HG02840 (cell line): ENCODE results near the gene TRPM2.
"Not testable (repeated sequence)": the region's sequence is repeated elsewhere in the genome, so short reads cannot be mapped to it uniquely, and the experiment has no call there.

Experiments used
- ATAC-seq: cut with Tn5 transposase; IDR thresholded peaks from one replicate; pipeline ENCODE4 v1.9.1; 2021; ENCODE audit warnings: mild to moderate bottlenecking, moderate library complexity, moderate number of reproducible peaks; ENCODE audit not compliant: unreplicated experiment, low FRiP score

The TRPM2 gene

DNA sequence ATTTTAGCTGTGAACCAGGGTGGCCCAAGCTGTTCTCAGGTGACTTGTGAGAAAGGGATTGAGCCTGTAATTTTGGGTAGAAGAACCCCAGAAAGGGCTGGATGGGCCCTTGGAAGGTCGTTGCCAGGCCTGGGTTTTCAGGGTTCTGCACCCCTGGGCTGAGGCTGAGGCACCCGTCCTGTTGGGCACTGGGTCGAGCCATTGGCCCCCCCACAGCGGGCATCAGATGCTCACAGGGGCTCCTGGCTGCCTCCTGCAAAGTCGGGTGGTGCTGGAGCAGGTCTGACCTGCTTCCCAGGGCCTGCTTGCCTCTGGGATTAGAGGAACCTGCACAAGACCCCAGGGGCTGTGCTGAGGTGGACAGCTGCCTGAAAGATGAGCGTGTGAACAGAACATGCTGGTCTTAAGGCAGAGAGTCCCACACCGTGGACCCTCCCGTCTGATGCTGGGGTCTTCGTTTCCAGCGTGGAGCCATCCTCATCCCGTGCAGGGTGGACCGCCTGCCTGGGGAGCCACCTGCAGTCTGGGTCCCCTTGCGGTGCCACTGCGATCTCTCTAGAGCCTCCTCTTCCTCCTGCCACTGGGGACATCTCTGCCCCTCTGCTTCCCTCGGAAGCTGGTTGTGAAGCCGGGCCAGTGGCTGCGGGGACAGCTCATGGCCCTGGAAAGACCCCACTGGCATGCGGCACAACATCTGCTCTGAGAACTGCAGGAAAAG lies 1.7 kb upstream of the TRPM2 start:
- no peak for ATAC-seq

DNA sequence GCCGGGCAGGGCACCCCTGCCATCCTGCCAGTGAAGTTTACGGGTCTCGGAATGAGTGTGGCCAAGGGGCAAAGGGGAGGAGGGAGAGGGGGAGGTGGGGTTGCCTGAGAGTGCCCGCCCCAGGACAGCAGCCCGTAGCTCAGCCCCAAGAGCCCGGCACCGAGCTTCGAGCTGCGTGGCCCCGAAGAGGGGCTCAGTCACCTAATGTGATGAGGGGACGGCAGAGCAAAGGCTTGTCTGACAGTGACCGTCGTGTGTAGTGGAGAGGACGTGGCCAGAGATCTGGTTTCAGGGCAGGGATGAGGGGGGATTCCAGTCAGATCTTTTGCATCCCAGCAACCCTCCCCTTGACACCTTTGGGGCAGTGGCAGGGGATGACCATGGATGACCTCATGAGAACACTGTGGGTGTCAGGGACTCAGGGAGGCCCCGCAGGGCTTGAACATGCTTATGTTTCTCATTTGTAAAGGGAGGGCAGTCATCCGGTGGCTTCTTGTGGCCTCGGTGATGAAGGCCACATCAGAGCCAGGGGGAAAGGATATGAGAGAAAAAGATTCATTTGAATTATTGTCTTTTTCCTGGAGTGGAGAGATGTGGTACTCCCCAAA lies 1.1 kb upstream of the TRPM2 start:
- no peak for ATAC-seq

DNA sequence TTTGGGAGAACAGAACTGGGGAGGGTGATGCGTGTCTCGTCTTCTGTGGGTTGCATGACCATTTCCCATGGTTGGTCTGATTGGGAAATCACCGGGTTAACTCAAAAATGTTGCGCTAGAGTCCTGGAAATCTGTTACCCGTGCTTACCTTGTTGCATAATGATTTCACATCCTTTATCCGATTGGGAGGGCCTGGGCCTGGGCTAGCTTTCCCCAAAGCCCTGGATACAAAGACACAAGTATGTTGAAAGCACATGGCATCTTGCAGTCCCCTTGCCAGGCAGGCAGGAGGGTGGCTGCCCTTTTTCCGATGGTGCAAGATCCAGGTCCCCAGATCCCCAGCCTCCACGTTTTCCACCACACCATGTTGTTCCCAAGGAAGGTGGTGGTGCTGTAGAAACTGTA lies 582 bp downstream of the TRPM2 start:
- ATAC-seq = no peak

DNA sequence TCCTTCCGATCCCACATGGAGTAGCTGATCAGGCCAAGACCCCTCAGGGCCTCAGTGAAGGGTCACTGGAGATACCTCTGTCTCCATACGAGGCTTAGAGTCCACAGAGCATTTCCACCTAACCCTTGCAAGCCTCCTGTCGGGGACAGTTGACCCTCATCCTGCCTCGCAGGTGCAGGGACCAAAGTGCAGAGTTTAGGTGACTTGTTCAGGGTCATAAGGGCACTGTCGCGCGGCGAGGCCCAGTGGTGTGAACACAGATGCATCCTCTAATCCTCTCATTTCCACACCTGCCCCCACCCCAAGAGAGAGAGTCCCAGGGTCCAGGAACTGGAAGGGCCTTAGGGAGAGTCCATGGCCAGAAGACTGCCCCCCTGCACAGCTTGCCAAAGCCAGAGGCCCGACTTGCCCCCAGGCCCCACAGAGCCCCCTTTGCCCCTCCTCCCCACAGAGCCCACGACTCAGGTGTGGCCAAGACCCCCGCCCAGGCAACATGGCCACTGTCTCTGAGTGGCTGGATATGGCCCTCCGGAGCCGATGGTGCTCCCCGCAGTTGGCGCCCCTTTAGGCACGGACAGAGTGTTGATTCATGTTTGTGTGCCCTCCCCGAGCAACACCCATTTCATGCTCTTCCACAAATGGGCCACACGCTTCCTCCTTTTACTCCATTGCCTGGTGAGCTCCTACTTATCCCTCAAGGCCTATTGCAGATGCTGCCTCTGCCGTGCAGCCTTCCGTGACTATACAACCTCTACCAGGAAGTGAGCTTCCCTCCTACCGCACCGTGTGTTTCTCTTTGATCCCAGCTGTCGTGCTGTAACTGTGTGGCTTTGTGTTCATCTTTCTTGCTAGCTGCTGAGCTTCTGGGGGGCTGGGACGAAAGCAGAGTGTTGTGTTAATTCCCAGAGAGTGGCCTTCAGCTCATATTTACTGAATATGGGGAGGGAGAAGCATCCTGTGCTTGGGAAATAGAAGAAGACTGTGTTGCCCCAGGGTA lies 1.7 kb downstream of the TRPM2 start:
- no peak for ATAC-seq

DNA sequence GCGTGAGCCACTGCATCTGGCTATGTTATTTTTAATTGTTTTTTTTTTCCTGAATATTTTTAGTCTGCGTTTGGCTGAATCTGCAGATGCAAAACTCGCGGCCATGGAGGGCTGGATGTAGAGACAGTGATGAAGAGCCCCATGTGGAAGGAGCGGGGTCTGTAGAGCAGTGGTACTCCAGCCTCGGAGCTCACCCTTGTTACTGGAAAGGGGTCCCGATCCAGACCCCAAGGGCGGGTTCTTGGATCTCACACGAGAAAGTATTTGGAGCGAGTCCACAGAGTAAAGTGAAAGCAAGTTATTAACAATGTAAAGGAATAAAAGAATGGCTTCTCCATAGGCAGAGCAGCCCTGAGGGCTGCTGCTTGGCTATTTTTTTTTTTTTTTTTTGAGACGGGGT lies 2.7 kb downstream of the TRPM2 start:
- no peak for ATAC-seq

DNA sequence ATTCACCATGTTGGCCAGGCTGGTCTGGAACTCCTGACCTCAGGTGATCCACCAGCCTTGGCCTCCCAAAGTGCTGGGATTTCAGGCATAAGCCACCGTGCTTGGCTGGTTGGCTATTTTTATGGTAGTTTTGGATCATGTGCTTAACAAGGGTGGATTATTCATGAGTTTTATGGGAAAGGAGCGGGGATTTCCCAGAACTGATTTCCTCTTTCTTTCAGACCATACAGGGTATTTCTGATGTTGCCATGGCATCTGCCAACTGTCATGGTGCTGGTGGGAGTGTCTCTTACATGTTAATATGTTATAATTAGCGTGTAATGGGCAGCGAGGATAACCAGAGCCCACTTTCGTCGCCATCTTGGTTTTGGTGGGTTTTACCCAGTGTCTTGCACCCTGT lies 3.2 kb downstream of the TRPM2 start:
- ATAC-seq = no peak

DNA sequence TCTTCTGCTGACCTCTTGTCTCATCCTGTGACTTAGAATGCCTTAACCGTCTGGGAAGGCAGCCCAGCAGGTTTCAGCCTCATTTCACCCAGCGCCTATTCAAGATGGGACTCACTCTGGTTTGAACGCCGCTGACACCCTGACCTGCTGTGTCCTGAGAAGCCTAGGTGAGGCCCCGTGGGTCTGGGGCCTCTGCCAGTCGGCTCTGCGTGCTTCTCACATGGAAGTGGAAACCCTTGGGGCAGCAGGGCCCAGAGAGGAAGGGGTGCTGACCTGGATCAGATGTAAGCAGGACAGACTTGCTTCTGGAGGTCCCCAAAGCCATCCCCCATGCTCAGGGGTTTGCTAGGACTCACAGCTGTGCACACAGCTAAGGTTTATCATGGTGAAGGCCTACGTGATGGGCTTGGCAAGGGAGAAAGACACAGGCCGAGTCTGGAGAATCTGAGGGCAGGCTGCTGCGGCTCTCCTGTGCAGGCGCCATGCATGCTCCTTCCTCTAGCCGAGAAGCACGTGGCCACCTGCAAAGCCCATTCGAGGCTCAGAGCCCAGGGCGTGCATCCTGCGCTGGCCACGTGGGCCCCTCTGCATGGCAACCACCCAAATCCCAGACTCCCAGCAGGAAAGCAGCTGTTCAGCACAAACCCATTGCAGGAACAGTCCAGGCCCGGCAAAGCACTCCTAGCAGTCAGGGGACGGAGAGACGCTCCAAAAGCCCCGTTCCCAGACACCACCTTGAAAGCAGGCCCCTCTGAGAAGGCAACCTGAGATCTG lies 3.8 kb downstream of the TRPM2 start:
- ATAC-seq = no peak

DNA sequence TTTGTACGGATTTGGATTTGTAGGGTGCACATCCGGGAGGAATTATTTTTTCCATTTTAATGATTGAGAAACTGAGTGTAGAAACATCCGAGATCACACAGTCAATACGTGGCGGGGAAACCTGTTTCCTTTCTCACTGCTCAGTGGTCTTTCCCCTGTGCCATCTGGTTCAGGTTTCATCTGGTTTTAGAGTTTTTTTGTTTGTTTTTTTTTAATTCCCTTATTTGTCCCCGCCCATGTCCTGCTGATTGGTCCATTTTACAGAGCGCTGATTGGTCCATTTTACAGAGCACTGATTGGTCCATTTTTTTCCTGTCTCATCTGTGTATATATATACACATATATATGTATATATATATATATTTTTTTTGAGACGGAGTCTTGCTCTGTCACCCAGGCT lies 6.0 kb downstream of the TRPM2 start:
- ATAC-seq = no peak

DNA sequence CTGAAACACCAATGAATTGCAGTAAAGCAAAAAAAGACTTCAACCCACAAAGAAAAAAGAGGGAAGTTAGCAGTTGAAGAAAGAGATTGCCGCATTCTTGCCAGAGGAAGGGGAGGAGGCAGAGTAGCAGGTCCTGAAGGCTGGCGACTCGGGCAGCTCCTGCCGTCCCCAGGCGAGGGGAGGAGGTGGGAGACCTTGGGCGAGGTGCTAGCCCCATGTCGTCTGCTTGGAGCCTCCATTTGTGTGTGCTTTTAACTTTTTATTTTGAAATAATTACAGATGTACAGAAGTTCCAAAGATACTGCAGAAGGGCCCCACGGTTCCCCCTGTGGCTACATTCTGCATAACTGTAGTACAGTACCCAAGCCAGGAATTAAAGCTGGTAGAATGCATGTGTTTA lies 6.7 kb downstream of the TRPM2 start:
- no peak for ATAC-seq

DNA sequence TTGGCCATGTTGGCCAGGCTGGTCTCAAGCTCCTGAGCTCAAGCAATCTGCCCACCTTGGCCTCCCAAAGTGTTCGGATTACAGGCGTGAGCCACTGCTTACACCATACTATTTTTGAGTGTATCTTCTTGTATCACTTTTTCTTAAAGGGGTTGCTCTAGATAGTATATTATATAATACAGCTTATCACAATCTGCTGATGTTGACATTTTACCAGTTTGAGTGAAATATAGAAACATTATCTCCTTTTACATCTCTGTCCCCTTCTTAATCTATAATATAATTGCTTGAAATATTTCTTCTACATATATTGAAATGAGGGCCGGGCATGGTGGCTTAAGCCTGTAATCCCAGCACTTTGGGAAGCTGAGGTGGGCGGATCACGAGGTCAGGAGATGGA lies 8.5 kb downstream of the TRPM2 start:
- ATAC-seq = not testable (repeated sequence)

DNA sequence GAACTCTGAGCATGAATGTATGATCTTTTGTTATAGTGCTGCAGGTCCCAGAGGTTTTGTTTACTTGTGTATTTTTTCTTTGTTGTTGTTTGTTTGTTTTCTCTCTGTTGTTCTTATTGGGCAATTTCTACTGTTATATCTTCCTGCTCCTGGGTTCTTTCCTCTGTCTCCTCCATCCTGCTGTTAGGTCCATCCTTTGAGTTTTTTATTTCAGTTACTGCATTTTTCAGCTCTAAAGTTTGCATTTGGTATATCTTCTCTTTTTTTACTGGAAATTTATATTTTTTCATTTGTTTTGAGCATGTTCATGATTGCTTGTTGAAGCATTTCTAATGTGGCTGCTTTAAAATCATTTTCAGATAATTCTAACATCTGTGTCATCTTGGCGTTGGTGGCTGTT lies 9.9 kb downstream of the TRPM2 start:
- no peak for ATAC-seq

DNA sequence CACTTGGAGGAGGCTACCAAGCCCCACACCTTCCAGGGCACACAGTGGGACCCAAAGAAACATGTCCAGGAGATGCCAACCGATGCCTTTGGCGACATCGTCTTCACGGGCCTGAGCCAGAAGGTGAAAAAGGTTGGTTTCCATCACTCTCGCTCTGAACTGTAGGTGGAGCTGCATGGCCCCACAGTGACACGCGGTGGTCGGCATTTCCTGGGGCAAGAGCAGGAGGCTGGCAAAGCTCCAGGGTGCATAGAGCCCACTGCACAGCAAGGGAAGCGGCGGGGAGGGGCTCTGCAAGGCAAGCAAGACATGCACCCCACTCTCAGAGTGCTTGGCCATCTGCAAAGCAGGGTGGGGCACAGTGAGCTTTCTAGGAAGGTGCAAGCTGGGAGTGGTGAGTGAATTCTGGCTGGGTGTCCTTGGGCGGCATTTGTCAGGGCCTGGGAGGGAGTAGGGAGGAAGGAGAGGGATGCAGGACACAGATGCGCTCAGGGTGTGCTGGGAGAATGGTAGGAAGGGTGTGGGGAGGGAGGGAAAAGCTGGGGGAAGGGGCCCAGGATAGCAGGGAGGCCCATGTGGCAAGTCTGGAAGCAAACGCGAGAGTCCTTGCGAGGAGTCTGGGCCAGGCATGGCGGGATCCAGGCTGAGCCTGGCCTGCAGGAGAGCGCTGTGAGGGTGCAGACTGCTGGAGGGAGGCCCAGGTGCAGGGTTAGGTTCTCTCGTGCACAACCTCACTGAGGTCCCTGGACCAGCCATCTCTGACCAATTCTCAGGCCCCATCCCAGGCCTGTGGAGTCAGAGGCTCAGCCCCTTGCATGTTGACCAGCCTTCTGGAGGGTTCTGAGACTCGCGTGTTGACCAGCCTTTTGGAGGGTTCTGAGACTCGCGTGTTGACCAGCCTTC lies 11.0 kb downstream of the TRPM2 start:
- ATAC-seq = no peak

DNA sequence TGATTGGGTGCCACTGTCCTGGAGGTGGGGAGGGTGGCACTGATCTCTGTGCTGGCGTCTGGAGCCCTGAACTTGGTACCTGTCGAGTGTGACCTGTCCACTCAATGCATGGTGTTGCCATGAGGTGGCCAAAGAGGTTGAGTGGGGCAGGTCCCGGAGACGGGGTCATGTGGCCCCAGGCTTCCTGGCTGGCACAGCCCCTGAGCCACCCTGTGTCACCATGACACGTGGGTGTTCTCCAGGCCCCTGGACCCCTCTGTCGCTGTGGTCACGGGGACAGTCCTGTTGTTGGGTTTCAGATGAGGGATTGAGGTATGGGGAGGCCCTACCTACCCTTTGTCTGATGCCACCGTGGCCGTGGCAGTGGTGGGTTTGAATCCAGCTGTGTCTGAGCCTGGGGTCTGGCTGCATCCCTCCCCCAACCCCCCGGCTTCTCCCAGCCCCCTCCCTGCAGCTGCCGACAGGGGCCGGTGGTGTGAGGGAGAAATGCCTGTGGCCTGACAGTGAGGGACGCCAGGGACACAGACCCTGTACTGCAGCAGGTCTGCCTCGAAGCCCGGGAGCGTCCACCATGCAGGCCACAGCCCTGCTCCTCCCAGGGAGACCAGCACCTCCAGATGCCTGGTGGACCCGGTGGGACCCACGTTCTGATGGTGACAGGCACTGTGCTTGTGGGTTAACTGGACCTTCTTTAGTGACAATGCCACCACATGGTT lies 12.0 kb downstream of the TRPM2 start:
- no peak for ATAC-seq

DNA sequence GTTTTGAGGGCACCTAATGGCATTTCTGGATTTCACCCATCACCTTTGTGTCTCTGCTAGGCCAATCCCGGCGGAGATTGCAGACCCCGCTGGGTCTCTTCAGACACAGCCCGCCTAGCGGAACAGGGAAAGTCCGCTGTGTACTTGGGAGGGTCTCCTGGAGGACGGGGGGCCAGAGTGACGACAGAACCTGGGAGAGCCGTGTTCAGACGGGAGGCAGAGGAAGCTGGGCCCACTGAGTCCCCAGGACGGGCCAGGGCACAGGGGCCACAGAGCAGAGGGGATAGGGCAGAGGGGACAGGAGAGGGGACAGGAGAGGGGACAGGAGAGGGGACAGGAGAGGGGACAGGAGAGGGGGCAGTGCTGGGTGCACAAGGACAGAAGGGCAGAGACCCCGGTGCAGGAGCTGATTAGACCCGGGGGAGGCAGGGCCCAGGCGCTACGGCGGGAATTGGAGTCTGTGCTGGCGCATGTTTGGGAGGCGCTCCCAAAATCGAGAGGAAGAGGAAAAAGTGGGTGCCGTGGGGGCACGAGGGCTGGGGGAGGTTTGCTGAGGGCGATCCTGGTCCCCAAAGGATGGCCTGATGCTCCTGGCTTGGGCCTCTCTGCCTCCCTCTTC lies 12.7 kb downstream of the TRPM2 start:
- no peak for ATAC-seq

DNA sequence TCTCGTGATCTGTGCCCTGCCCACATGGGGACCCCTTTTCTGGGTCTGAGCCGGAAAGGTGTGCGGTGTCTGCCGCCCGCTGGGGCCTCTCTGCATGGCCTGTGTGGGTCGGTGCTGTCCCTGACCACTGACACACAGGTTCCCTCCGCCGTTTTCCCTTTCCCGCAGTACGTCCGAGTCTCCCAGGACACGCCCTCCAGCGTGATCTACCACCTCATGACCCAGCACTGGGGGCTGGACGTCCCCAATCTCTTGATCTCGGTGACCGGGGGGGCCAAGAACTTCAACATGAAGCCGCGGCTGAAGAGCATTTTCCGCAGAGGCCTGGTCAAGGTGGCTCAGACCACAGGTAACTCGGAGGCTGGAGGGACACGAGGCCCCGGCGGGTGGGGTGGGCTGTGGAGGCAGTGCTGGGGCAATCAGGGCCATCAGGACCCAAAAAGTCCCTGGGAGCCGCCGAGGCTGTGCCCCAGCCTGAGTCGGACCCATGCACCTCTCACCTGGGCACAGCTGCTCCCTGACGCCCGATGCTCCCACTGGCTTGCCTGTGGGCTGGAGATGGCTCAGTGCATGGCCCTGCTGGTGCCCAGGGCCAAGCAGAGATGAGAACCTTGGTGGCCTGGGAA lies 13.3 kb downstream of the TRPM2 start:
- no peak for ATAC-seq

DNA sequence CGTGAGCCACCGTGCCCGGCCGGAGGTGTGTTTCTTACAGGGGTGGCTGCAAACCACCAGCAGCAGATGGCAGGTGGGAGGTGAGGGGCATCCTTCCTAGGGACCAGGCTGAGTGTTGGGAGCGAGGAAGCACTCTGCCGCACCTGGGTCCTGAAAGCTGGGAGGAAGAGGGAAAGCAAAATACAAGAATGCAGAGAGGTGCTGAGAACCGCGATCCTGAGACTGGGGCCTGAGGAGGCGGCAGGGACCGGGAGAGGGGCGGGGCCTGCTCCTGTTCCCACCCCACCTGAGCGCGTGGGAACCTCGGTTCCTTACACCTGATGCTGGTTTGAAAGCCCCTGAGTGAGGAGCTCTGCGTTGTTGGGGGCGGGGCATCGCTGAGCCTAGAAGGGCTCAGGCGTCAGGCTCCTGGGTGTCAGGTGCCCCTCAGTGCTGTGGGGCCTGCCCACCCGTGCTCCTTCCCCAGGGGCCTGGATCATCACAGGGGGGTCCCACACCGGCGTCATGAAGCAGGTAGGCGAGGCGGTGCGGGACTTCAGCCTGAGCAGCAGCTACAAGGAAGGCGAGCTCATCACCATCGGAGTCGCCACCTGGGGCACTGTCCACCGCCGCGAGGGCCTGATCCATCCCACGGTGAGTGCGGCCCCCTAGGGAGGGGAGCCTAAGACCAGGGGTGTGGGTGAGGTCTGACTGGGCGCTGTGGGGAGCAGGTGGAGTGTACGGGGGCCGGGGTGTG lies 15.5 kb downstream of the TRPM2 start:
- no peak for ATAC-seq

DNA sequence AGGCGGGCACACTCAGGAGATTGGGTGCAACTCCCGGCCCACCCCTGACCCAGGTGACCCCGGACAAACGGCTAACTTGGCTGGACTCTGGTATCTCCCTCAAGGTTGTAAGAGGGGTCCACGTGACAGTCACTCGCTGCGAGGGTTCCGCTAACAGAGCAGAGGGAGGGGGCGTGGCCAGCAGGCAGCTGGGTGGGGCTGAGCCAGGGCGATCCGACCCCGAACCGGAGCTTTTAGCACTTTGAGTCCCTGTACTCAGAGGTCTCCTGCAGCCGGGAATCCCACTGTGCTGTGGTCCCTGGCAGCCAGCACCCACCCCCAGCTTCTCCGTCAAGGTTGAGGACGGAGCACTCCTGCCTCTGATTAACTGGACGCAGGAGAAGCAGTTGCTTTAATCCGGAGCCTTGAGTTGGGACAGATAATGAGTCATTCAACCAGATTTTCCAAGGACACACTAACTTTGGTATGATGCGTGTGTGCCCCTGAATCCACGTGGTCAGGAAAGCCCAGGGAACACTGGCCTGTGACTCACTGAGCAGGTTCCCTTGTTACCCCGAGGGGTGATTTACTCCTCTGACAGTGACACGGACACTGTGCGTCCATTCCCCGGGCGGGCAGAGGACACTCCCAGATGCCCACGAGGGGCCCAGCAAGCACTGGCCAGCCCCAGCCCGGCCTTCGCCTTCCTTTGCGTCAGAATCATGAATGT lies 16.8 kb downstream of the TRPM2 start:
- ATAC-seq = no peak
